GM21390 (cell line): Measurements from ENCODE around the gene PSG2.
"Not testable (repeated sequence)": the region's sequence is repeated elsewhere in the genome, so short reads cannot be mapped to it uniquely, and the experiment has no call there.

Experiments
- ATAC-seq: cut with Tn5 transposase; IDR thresholded peaks from one replicate; pipeline ENCODE4 v1.9.1; 2021; ENCODE audit not compliant: unreplicated experiment

The PSG2 gene

GRCh38 chr19:43078311-43078710, 4.2 kb downstream of the PSG2 start:
- no peak for ATAC-seq

GRCh38 chr19:43077881-43078280, 4.6 kb downstream of the PSG2 start:
- ATAC-seq: not testable (repeated sequence)

GRCh38 chr19:43062418-43062817, 20.1 kb downstream of the PSG2 start:
- ATAC-seq: not testable (repeated sequence)

GRCh38 chr19:43061326-43061725, 21.2 kb downstream of the PSG2 start:
- ATAC-seq: not testable (repeated sequence)

- ATAC-seq: not testable (repeated sequence)
Measured at GRCh38 chr19:43060254-43060653, 22.2 kb downstream of the PSG2 start.

GRCh38 chr19:43059482-43059881, 23.0 kb downstream of the PSG2 start:
- not testable (repeated sequence) for ATAC-seq

- not testable (repeated sequence) for ATAC-seq
Measured at GRCh38 chr19:43058440-43058839, 24.1 kb downstream of the PSG2 start.

GRCh38 chr19:43047966-43048365, 34.5 kb downstream of the PSG2 start:
- not testable (repeated sequence) for ATAC-seq

GRCh38 chr19:43046578-43046977, 35.9 kb downstream of the PSG2 start:
- ATAC-seq: not testable (repeated sequence)

GRCh38 chr19:43043492-43044180, 38.9 kb downstream of the PSG2 start:
- not testable (repeated sequence) for ATAC-seq

- not testable (repeated sequence) for ATAC-seq
Measured at GRCh38 chr19:43031645-43032044, 50.9 kb downstream of the PSG2 start.

- no peak for ATAC-seq
Measured at GRCh38 chr19:43028866-43029265, 53.6 kb downstream of the PSG2 start.

- not testable (repeated sequence) for ATAC-seq
Measured at GRCh38 chr19:43027985-43028384, 54.5 kb downstream of the PSG2 start.

GRCh38 chr19:43027061-43027460, 55.4 kb downstream of the PSG2 start:
- ATAC-seq: not testable (repeated sequence)

GRCh38 chr19:43026369-43026768, 56.1 kb downstream of the PSG2 start, which contains the start of gene PSG11:
TSS of gene PSG11 (minus strand) at chr19:43026469. CDS start at chr19:43026372, 97 bp downstream.
- ATAC-seq: not testable (repeated sequence)

- ATAC-seq: not testable (repeated sequence)
Measured at GRCh38 chr19:43022098-43022497, 60.4 kb downstream of the PSG2 start.

GRCh38 chr19:43021629-43022028, 60.9 kb downstream of the PSG2 start:
- ATAC-seq: not testable (repeated sequence)

GRCh38 chr19:43019588-43019987, 62.9 kb downstream of the PSG2 start:
- not testable (repeated sequence) for ATAC-seq
